Heart left ventricle (tissue), 16 donors: Measurements from ENCODE around the gene BNC2. TPM values are rescaled to one million over a fixed set of nuclear protein-coding genes. Genes with fewer than 3 reads are reported as not detected.
A peak's percentile ranks its signal among the peaks of the same experiment; 100 is the strongest.

ENCODE experiments used
- ATAC-seq, 4 donors: fragments of 200-7000 bp; cut with Tn5 transposase; one replicate each; pipeline ENCODE4 v1.9.1; 2020 to 2022; ENCODE audit warnings: moderate library complexity in 4 of 4, mild to moderate bottlenecking in 3 of 4, moderate number of reproducible peaks in 1 of 4
- DNase-seq, 5 donors: peaks; one replicate each; pipeline ENCODE4 v3.0.0-alpha.2; 2020
- H3K27ac ChIP-seq, 12 donors: fragments of 200-600 bp; sonication (generic) in 4 of 12; one replicate each; pipeline versions ENCODE4 v1.5.0 to v1.8.0; 2016 to 2022; ENCODE audit warnings: mild to moderate bottlenecking in 2 of 12
- H3K27me3 ChIP-seq, 9 donors: fragments of 200-600 bp; sonication (generic) in 2 of 9; one replicate each; pipeline versions ENCODE4 v1.5.1 to v1.8.0; 2016 to 2022; ENCODE audit warnings: mild to moderate bottlenecking in 3 of 9
- H3K36me3 ChIP-seq, 9 donors: fragments of 200-600 bp; sonication (generic) in 2 of 9; one replicate each; pipeline versions ENCODE4 v1.5.0 to v1.8.0; 2018 to 2022; ENCODE audit warnings: mild to moderate bottlenecking in 2 of 9
- H3K4me1 ChIP-seq, 12 donors: fragments of 200-600 bp; sonication (generic) in 4 of 12; one replicate each; pipeline versions ENCODE4 v1.5.0 to v1.8.0; 2016 to 2022; ENCODE audit warnings: mild to moderate bottlenecking in 3 of 12
- H3K4me3 ChIP-seq, 12 donors: fragments of 200-600 bp; sonication (generic) in 4 of 12; one replicate each; pipeline versions ENCODE4 v1.5.0 to v1.8.0; 2017 to 2022; ENCODE audit warnings: mild to moderate bottlenecking in 9 of 12, moderate library complexity in 4 of 12
- H3K9me3 ChIP-seq, 12 donors: fragments of 200-600 bp; sonication (generic) in 4 of 12; one replicate each; pipeline versions ENCODE4 v1.5.0 to v1.8.0; 2016 to 2022; ENCODE audit warnings: mild to moderate bottlenecking in 1 of 12
- CTCF ChIP-seq, 12 donors: fragments of 200-600 bp; sonication (generic) in 4 of 12; IDR thresholded peaks; one replicate each; pipeline versions ENCODE4 v1.5.0 to v1.8.0; 2018 to 2022; ENCODE audit warnings: antibody characterized with exemption in 12 of 12, mild to moderate bottlenecking in 5 of 12
- POLR2A ChIP-seq, 2 donors: fragments of 450-650 bp; IDR thresholded peaks; one replicate each; pipeline ENCODE4 v1.6.1; 2017; ENCODE audit warnings: antibody characterized with exemption in 2 of 2, mild to moderate bottlenecking in 2 of 2, moderate library complexity in 2 of 2
- WGBS, 4 donors: extraction: QIAGEN DNeasy Blood & Tissue Kit in 2 of 4; methylation state at CpG; one replicate each; pipeline versions ENCODE4 v1.1.5 to v1.1.7; 2013 to 2018; 5-methylcytosine and 5-hydroxymethylcytosine counted together
- intact Hi-C, 10 donors: fragments of 100-400 bp; cut with DNase I; formaldehyde crosslinking; loops; one replicate each; pipeline versions ENCODE4 v1.11.1 to v1.14.2; 2022
- polyA plus RNA-seq, 2 donors: library from polyadenylated mRNA; stranded (reverse); fragments of 200-250 nt; gene quantifications; one replicate each; pipeline ENCODE4 v1.2.3, GENCODE V29; 2013
- total RNA-seq, 9 donors: library from RNA; depleted of rRNA in 2 of 9; stranded (reverse); fragments of >200 nt in 2 of 9; fragmentation: NEBNext Ultra II Directional in 3 of 9; extraction: Animal tissue kit (Norgen Biotek cat#: 25700) in 3 of 9; gene quantifications; one replicate each; pipeline versions ENCODE4 v1.1.0 to v1.2.4, GENCODE V29; 2016 to 2023
- donor health status: ischemic (EF 13 %, LVEDD 7.1; RV severe dilation, severe dysfunction).
- donor health status: healthy with polysubstance abuse.
- donor health status: DM: no; HTN: yes; CAD: no.
- donor health status: DM: no; HTN: no; CAD: no.
- donor health status: ischemic (EF 25% LVEDD 6.9; RV normal size, moderate dysfunction).
- donor health status: ischemic (EF 25% LVEDD 5.7; RV mildly dilated, moderate dysfunction).
- donor health status: healthy.
- donor health status: DM: yes; HTN: yes; CAD: no.
- donor health status: ischemic (EF 35%, LVEDD 5.7; RV mildly dilated, moderate dysfunction).
- donor health status: nonischemic (EF 11% LVEDD 7.7; RV severe dilation, severe dysfunction).
- donor health status: DM: yes; HTN: yes; CAD: no.
- donor health status: PGD.
- donor health status: ischemic (EF 29% LVEDD 5.4; RV normal size, mild dysfunction).
- donor health status: nonischemic (EF 23%, LVEDD 6.1; RV moderate dilation, normal function).

The BNC2 gene
- total and polyA plus RNA-seq, 11 donors: 0.38 to 27.1 (median 3.8) TPM

- WGBS, 4 donors: 30 to 38% (median 36%) methylated on average over 3 of the region's 3 CpGs
- H3K9me3 ChIP-seq: no peaks in the 10 kb centered on the region
- peak; percentile 78 to 93 (median 92) for ATAC-seq
- intact Hi-C loops: loop anchor here in 1 of 10 donors (2.0 kb wide), 1 partner anchor 25 kb away; no protein-coding TSS in a partner anchor
- peaks cover 0 to under 1% (median 0%) of the 10 kb centered on the region in 9 donors for H3K27me3 ChIP-seq
- TF ChIP-seq CTCF (IDR thresholded peaks at IDR 0.05) (no peak), POLR2A (IDR thresholded peaks at IDR 0.05) (no peak)
- H3K27ac ChIP-seq: peak overlapping the region in 8 of 12 donors; percentile 35 to 72 (median 64)
- peaks cover 0 to 33% (median 5%) of the 10 kb centered on the region in 12 donors for H3K4me1 ChIP-seq
- DNase-seq: peak in 4 of 5 donors; percentile 42 to 58 (median 48)
- no peaks in the 10 kb centered on the region for H3K36me3 ChIP-seq
- no peak overlapping the region for H3K4me3 ChIP-seq
These were observed 348.5 kb downstream of the BNC2 start for GRCh38 chr9:16521868-16522411.

GRCh38 chr9:16519001-16519400, 351.5 kb downstream of the BNC2 start:
- H3K4me1 ChIP-seq: peaks cover 0 to 45% (median 9%) of the 10 kb centered on the region in 12 donors
- ATAC-seq (no peak), DNase-seq (no peak)
- no peaks in the 10 kb centered on the region for H3K27me3 ChIP-seq
- H3K36me3 ChIP-seq: no peaks in the 10 kb centered on the region
- intact Hi-C loops: loop anchor here in 1 of 10 donors (10.0 kb wide), 1 partner anchor 324 kb away; no protein-coding TSS in a partner anchor
- H3K9me3 ChIP-seq: no peaks in the 10 kb centered on the region
- TF ChIP-seq CTCF (IDR thresholded peaks at IDR 0.05) (no peak), POLR2A (IDR thresholded peaks at IDR 0.05) (no peak)
- no peak overlapping the region for H3K4me3 ChIP-seq
- 88 to 96% (median 93%) methylated on average over 2 of the region's 2 CpGs for WGBS, 4 donors
- H3K27ac ChIP-seq: peak overlapping the region in 1 of 12 donors; percentile 46

DNA sequence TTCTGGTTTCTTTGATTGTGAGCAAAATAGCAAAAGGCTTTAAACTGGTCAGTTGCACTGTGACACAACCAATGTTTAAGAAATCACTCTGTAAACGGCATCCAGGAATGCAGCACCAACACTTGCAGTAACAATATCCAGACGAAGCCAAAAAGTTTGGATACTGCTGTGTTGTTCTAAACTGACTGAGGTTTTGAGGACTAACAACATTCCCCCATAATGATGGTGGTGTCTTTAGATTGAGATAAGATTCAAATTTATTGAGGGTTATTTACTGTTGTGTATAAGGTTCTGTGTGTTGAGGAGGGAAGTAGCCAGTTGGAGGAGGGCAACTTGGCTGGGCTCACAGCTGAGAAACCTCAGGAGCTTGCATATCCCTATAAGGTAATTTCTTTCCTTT, 353.6 kb downstream of the BNC2 start:
- H3K4me3 ChIP-seq: no peak overlapping the region
- peak overlapping the region in 1 of 12 donors; percentile 66 for H3K27ac ChIP-seq
- peaks cover 0 to 3% (median 0%) of the 10 kb centered on the region in 9 donors for H3K27me3 ChIP-seq
- no peaks in the 10 kb centered on the region for H3K9me3 ChIP-seq
- peaks cover 0 to 32% (median 6%) of the 10 kb centered on the region in 12 donors for H3K4me1 ChIP-seq
- WGBS, 4 donors: 63 to 85% (median 71%) methylated on average over 2 of the region's 2 CpGs
- intact Hi-C loops: loop anchor here in 1 of 10 donors (10.0 kb wide), 1 partner anchor 322 kb away; no protein-coding TSS in a partner anchor
- no peak for TF ChIP-seq POLR2A (IDR thresholded peaks at IDR 0.05)
- TF ChIP-seq CTCF (IDR thresholded peaks at IDR 0.05): no peak
- no peak for ATAC-seq
- no peaks in the 10 kb centered on the region for H3K36me3 ChIP-seq
- DNase-seq: no peak

DNA sequence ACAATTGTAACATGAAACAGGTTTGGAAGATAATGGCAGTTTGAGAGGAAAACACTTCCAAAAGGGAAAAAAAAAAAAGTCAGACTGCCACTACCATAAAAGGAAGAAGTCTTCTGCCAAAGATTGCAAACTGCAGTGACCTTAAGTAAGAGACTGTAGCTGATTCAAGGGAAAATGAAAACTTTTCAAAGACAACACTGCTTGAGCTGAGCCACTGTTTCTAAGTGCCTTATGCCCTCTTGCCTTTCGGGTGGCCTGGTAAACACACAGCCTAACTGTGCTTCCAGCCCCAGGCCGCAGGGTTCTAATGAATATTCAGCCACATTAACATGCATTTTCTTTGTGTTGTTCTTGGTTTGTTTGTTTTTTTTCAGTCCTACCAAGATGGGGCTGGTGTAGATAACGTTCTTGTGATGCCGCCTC, 354.6 kb downstream of the BNC2 start:
- peaks cover 0 to 22% (median 2%) of the 10 kb centered on the region in 12 donors for H3K4me1 ChIP-seq
- no peaks in the 10 kb centered on the region for H3K36me3 ChIP-seq
- H3K27me3 ChIP-seq: peaks cover 0 to 3% (median 0%) of the 10 kb centered on the region in 9 donors
- ATAC-seq (peak in 3 of 4 donors; percentile 80 to 82 (median 80)), DNase-seq (no peak)
- intact Hi-C loops: loop anchor here in 1 of 10 donors (10.0 kb wide), 1 partner anchor 321 kb away; no protein-coding TSS in a partner anchor
- 49 to 64% (median 64%) methylated on average over 4 of the region's 4 CpGs for WGBS, 4 donors
- H3K9me3 ChIP-seq: no peaks in the 10 kb centered on the region
- peak overlapping the region in 4 of 12 donors; percentile 37 to 66 (median 44) for H3K27ac ChIP-seq
- TF ChIP-seq POLR2A (IDR thresholded peaks at IDR 0.05) (no peak), CTCF (IDR thresholded peaks at IDR 0.05) (no peak)
- no peak overlapping the region for H3K4me3 ChIP-seq
